NCI-H446 treated with DMSO at 0.1 percent for 48 hours (cell line): ENCODE measurements around the gene CTDNEP1.

Source experiments
- DNase-seq: peaks from one replicate; lab custom pipeline; 2025; lab: John Stamatoyannopoulos, UW

CTDNEP1 gene

GRCh38 chr17:7251661-7252175 lies at the start of gene CTDNEP1:
TSS of gene CTDNEP1 (minus strand) at chr17:7251734. CDS start at chr17:7251296, 438 bp downstream.
- peak; percentile 96 for DNase-seq

- DNase-seq: peak; percentile 44
Observed at GRCh38 chr17:7296189-7296861, 44.8 kb upstream of the CTDNEP1 start.

GRCh38 chr17:7295230-7296180 lies 44.0 kb upstream of the CTDNEP1 start:
- DNase-seq: no peak

GRCh38 chr17:7294614-7295153 lies 43.1 kb upstream of the CTDNEP1 start, which contains the start of gene YBX2:
TSS of gene YBX2 (minus strand) at chr17:7294639. CDS start at chr17:7294500, 139 bp downstream.
- DNase-seq: peak; percentile 74

GRCh38 chr17:7293816-7294613 lies 42.5 kb upstream of the CTDNEP1 start:
- DNase-seq: no peak

GRCh38 chr17:7293159-7293558 lies 41.6 kb upstream of the CTDNEP1 start:
- DNase-seq: no peak

- no peak for DNase-seq
Observed at GRCh38 chr17:7292729-7293128, 41.2 kb upstream of the CTDNEP1 start.

GRCh38 chr17:7292194-7292593 lies 40.7 kb upstream of the CTDNEP1 start:
- no peak for DNase-seq

- DNase-seq: no peak
Observed at GRCh38 chr17:7290685-7291084, 39.2 kb upstream of the CTDNEP1 start.

- no peak for DNase-seq
Observed at GRCh38 chr17:7290166-7290565, 38.6 kb upstream of the CTDNEP1 start.

GRCh38 chr17:7289256-7290032 lies 37.9 kb upstream of the CTDNEP1 start:
- DNase-seq: no peak

- no peak for DNase-seq
Observed at GRCh38 chr17:7285679-7286078, 34.1 kb upstream of the CTDNEP1 start.

- no peak for DNase-seq
Observed at GRCh38 chr17:7284911-7285310, 33.4 kb upstream of the CTDNEP1 start.

- no peak for DNase-seq
Observed at GRCh38 chr17:7283471-7284216, 32.1 kb upstream of the CTDNEP1 start.

- DNase-seq: no peak
Observed at GRCh38 chr17:7282752-7283321, 31.3 kb upstream of the CTDNEP1 start.

- no peak for DNase-seq
Observed at GRCh38 chr17:7281953-7282751, 30.6 kb upstream of the CTDNEP1 start.

- DNase-seq: peak; percentile 83
Observed at GRCh38 chr17:7281074-7281952, 29.8 kb upstream of the CTDNEP1 start, which contains the start of gene SLC2A4. TSS of gene SLC2A4 (plus strand) at chr17:7281718. CDS start at chr17:7281935, 217 bp downstream.
